SH-SY5Y (cell line): Measurements from ENCODE around the gene OSMR.

Experiments used
- GATA2 ChIP-seq: IDR thresholded peaks from 2 replicates; pipeline ENCODE4 v1.6.1; 2011; ENCODE audit warnings: mild to moderate bottlenecking, low read depth, low read length
- GATA3 ChIP-seq: IDR thresholded peaks from 2 replicates; pipeline ENCODE4 v1.6.1; 2011; ENCODE audit warnings: low read depth, mild to moderate bottlenecking, low read length, moderate library complexity

- TF ChIP-seq GATA3 (no peak), GATA2 (no peak)
Observed at GRCh38 chr5:38921174-38921573, 75.4 kb downstream of the OSMR start.
